HG03439 (cell line): ENCODE measurements around the gene SMLR1.
"Not testable (repeated sequence)": the region's sequence is repeated elsewhere in the genome, so short reads cannot be mapped to it uniquely, and the experiment has no call there.

Source experiments
- ATAC-seq: cut with Tn5 transposase; IDR thresholded peaks from one replicate; pipeline ENCODE4 v1.9.1; 2021; ENCODE audit warnings: mild to moderate bottlenecking, moderate library complexity; ENCODE audit not compliant: unreplicated experiment

The SMLR1 gene

DNA sequence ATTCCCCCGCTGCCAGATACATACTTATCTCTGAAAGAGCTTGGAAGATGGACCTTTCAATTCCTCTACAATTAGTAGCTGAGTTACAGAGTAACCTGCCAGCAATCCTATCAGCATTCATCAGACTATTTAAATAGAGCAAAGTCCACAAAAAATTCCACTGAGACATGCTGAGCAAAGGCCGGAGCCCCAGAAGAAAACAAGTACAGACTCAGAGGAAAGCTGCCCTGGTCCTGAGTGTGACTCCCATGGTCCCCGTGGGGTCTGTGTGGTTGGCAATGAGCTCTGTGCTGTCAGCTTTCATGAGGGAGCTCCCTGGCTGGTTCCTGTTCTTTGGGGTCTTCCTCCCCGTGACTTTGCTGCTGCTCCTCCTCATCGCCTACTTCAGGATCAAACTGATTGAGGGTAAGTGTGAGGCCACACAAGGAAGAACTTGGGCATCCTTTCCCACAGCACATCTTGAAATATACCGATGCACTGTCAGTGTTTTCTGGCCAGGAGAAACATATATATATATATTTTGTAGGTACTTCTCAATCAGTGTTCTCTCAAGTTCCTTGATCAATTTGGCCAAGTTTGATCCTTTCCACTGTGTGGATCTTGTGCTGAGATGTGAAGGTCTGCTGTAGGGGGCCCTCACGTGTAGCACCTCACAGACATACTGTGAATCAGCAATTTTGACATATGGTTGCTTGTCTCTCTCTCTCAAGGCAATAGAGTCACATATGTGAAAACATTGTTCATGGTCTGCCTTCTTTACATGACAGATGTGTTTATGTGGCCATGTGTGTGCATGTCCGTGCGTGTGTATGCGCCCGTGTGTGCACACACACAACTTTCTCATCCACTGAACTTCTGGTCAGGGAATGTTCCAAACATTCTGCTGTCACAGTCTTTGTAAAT is at the start of gene SMLR1:
TSS of gene SMLR1 (plus strand) at position 160 of the 903 bp plus-strand sequence. CDS start at position 168, 8 bp downstream.
- ATAC-seq, result no peak

GRCh38 chr6:130778946-130779657 is 48.1 kb upstream of the SMLR1 start:
- ATAC-seq, result no peak

DNA sequence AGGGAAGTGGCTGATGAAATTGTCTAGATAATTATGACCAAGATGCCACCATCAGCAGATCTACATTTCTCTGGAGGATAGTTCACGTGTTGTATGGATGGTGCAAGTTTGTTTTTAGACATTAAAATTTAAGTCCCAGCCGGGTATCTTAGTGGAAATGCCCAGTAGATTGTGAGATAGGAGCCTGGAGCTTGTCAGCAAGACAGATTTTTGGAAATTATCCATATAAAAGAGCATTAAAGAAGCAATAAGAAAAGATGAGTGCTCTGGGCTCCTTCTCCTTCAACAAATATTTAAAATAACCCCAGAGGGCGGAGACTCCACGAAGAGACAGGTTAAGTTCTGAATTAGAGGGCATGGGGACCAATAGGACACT is 47.6 kb upstream of the SMLR1 start:
- no peak for ATAC-seq

DNA sequence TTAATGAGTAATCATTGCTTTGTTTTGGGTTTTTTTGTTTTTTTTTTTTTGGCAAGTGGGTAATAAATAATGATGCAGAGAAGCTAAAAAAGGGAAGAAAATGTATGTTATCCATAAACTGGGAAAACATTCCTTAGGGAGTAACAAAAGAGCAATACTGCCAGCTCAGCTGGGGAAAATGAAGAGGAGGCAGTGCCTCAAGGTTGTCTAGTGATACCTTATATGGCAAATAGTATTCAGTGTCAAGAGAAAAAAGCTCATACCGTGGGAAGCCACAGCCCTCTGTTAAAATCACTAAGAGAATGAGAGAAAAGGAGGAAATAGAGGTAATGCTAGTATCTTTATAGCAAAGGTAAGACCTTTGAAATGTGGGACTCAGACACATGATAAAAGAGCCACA is 47.1 kb upstream of the SMLR1 start:
- ATAC-seq, result no peak

DNA sequence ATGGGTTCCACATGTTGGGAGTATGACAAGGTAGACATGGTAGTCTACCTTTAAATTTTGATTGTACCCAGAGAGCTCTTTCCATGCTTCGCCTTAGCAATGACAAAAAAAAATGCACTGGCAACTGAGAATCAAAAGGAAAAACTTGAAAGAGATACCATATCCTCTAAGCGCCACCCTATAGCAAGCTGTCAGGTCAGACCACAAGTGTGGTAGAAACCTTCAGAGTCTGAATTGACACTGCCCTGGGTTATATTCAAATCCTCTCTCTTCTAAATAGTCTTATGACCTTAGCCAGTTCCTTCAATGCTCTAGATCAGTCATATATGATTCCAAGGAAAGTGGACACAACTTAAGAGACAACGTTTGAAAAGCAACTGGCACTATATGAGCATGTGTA is 45.6 kb upstream of the SMLR1 start:
- ATAC-seq, result no peak

- no peak for ATAC-seq
Measured at GRCh38 chr6:130783416-130784107, 43.6 kb upstream of the SMLR1 start.

GRCh38 chr6:130787726-130788500 is 39.3 kb upstream of the SMLR1 start:
- no peak for ATAC-seq

GRCh38 chr6:130788954-130789353 is 38.3 kb upstream of the SMLR1 start:
- no peak for ATAC-seq

- no peak for ATAC-seq
Measured at GRCh38 chr6:130794010-130794697, 33.1 kb upstream of the SMLR1 start.

- ATAC-seq, result no peak
Measured at GRCh38 chr6:130794738-130795137, 32.5 kb upstream of the SMLR1 start.

GRCh38 chr6:130796313-130796905 is 30.8 kb upstream of the SMLR1 start:
- ATAC-seq, result no peak

DNA sequence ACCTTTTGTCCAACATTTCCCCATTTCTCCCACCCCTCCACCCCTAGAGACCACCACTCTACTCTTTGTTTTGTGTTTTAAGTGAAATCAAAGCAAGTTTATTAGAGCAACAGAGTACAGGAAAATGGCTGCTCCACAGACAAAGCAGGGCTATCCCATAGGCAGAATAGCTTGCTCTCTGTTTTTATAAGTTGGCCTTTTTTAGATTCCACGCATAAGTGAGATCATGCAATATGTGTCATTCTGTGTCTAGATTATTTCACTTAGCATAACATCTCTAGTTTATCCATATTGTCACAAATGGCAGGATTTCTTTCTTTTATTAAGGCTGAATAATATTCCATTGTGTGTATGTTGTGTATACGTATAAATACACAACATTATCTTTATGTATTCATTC is 30.1 kb upstream of the SMLR1 start:
- ATAC-seq, result no peak

GRCh38 chr6:130801368-130801767 is 25.8 kb upstream of the SMLR1 start:
- ATAC-seq, result not testable (repeated sequence)

GRCh38 chr6:130810307-130811030 is 16.7 kb upstream of the SMLR1 start:
- no peak for ATAC-seq

- no peak for ATAC-seq
Measured at GRCh38 chr6:130811932-130812331, 15.3 kb upstream of the SMLR1 start.

DNA sequence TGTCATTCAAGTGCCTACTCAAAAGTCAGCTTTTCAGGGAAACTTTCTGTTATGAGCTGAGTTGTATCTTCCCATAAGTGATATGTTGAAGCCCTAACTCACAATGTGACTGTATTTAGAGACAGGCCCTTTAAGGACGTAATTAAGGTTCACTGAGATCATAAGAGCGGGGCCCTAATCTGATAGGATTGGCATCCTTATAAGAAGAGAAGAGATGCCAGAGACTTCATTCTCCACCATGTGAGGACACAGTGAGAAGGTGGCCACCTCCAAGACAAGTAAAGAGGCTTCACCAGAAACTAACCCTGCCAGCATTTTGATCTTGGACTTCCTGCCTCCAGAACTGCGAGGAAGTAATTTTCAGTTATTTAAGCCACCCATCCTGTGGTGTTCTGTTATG is 12.7 kb upstream of the SMLR1 start:
- no peak for ATAC-seq

DNA sequence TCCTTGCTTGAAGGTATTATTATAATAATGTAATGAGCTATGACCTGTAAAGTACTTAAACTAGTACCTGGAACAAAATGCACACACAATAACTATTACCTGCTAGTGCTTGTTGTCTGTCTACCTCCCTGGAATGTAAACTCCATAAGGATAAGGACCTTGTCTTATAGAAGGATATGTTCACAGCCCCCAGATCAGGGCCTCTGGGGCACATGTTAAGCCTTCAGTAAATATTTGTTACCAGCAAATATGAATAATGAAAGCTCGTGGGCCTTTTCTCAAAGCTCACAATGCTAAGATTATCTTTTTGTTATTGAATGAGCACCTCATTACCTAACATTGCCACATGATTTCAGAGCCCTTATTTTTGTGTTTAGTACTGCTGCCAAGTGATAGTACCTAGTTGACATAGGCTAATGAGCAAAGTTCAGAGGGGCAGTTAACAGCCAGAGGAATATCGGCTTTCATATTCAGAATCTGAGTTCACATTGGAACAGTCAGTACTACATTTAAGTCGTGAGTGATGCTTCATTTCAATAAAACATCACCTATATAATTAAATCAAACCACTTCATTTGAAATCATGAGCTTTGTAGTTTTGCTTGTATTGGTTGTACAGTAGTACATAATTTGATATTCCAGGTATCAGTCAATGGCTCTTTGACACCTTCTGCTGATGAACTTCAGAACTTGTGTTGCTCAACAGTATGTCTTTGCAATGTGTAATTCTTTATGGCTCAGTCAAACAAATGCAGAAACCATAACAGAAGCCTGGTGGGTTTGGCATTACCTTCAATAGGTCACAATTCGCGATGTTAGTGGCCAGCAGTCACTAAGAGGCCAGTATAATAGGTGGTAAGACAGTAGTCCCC is 11.8 kb upstream of the SMLR1 start:
- ATAC-seq, result no peak

GRCh38 chr6:130822736-130823135 is 4.5 kb upstream of the SMLR1 start:
- no peak for ATAC-seq
